ENCODE results near the gene MSMB.
"Not testable (repeated sequence)": the region's sequence is repeated elsewhere in the genome, so short reads cannot be mapped to it uniquely, and the experiment has no call there.

MSMB gene

DNA sequence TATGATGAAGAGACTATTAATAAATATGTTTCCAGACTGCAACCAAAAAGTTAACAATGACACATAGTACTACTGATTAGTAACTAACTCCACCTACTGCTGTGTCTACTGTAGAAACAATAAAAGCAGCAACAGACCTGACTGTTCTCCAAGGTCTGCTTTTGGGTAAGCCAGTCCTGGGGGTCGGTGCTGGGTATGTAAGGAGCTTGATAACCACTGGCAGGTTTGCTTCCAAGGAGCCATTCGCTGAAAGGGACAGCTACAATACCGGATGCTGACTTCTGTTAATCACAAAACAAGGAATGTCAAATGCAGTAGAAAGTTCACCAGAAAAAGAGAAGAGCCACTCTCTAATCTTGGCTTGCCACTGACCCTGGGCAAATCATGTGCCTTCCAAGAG lies 33.3 kb downstream of the MSMB start:
- DNase-seq (ENCODE audit: low spot score): no peak
- no peak for FAIRE-seq

DNA sequence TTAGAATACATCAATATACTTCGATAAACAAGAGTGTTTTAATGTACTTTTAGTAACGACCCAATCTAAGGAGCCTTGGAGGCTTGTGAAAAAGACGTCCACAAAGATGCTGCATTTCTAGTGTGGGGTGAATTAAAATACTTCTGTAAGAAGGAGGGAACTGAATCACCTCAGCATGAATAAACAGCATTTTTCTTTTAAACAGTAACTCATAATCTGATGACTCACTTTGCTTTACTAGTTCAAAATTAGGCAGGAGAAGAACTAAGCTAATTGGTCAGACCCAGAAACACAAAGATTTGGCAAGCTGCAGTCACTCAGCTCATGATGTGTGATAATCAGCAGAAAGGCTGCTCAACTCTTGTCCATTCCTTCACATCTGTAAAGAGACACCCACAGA lies 39.9 kb downstream of the MSMB start:
- DNase-seq (ENCODE audit: low spot score): peak; percentile 73
- FAIRE-seq: no peak

DNA sequence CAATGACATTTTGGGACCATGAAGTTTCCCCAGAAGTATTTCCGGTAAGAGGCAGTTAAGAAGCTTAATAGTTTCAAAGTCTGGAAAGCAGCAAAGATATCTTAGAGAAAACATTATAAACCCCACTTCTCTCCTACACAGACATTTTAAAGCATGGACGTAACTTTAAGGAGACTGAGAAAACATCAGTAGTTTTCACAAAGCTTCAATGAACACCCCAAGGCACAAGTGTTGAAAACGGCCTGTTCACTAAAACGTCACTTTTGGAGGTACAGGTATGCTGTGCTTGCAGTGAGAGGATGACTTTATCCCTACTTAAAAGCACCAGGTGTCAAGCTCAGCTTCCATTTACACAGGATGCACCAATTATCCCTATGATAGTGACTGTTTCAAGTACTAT lies 40.7 kb downstream of the MSMB start:
- DNase-seq (ENCODE audit: low spot score) (no peak), FAIRE-seq (no peak)

DNA sequence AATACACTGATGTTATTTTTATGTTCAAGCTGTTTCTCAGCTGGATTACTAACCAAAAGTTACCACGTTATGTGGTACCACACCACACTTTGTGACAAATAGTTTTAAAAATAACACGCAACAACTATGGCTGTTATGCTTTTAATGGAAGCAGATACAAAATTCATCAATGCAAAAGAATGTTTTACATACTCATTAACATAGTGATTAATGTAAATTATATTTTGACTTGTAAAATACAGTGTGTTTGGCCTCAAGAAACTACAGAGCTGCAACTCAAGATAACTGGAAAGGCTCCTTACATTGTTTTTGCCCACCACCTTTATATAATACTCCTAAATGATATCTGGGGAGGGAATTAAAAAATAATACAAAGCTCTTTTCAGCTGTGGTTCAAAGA lies 41.1 kb downstream of the MSMB start:
- DNase-seq (ENCODE audit: low spot score) (no peak), FAIRE-seq (no peak)

DNA sequence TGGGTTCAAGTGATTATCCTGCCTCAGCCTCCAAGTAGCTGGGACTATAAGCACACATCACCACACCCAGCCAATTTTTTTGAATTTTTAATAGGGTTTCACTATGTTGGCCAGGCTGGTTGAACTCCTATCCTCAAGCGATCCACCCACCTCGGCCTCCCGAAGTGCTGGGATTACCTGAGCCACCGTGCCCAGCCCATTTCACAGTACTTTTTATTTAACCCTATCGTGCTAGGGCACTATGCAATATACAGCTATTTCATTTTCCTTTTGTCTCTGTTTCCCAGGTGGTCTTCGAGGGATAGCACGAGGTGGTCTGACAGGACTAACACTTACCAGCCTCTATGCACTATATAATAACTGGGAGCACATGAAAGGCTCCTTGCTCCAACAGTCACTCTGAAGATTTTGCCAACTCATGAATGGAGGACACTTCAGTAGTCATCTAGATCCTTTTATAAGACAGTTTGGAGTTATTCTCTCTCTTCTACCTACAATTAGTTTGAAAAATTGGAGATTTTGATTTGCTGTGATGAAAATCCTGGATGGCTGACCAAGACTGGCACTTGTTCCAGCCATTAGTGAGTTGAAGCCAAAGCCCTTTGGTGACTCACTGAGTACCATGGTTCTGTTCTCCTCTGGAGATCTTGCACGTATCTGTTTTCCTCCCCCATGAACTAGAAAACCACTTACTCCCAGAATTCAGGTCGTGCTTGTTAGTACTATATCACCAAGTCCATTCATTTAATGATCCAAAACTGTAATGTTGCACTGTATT lies 43.0 kb downstream of the MSMB start:
- peak; percentile 33 for DNase-seq (ENCODE audit: low spot score)

DNA sequence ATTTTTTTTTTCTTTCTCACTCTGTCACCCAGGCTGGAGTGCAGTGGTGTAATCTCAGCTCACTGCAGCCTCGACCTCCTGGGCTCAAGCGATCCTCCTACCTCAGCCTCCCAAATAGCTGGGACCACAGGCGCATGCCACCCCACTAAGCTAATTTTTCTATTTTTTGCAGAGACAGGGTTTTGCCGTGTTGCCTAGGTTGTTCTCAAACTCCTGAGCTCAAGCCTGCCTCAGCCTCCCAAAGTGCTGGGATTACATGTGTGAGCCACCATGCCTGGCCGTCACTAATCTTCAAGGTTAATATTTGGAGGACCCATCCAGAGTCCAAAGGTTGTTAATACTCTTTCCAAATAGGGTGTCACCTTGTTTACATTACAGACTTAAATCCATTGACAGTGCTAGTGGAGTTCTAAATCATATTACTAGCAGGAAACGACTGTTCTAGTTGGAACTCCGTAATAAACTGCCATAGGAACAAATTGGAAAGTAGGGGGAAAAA lies 43.8 kb downstream of the MSMB start:
- DNase-seq (ENCODE audit: low spot score); FAIRE-seq: not testable (repeated sequence)

More for the DNA sequence above, 43.0 kb downstream of the MSMB start:
- no peak for FAIRE-seq

DNA sequence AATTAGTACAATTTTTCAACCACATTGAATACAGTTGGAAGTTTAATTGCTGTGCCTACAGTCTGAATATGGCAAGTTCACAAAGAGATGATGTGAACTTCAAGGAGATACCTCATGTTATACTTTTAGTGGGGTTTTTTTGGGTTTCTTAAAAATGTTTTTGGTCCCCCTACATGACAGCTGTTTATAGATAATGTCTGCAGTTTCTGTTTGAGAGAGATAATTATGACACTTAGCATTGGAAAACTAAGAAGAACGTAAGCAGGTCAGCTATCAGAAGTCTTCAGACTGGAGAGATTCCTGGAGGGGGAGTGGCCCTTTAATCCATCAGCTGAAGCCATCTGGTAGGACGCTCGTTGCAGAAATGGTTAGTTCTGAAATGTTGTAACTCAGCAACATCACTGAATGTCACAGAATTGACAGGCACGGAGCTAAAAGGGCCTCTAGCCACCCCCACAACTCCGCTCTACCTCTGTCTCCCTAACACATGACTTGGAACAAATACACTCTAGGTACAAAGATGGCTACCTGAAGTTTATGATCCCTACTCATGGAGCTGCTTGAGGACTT lies 44.8 kb downstream of the MSMB start:
- FAIRE-seq (no peak), DNase-seq (ENCODE audit: low spot score) (no peak)

DNA sequence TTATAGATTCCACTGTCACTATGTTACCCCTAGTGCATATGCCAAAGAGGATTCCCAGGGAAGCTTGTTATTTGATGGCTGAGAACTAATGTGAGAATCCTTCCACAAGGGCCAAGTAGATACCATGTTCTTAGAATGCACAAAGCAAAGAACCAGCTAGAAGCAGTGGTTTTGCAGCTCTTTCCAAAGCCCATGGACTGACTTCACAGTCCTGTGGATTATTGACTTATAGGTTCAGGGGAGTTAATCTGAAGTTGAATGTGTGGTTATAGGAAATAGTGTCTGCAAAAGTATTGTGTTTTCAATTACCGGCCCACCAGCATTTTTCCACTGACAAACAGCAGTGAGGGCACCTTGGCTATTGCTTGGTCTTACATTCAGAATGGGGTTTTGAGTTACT lies 45.5 kb downstream of the MSMB start:
- DNase-seq (ENCODE audit: low spot score) (no peak), FAIRE-seq (no peak)

DNA sequence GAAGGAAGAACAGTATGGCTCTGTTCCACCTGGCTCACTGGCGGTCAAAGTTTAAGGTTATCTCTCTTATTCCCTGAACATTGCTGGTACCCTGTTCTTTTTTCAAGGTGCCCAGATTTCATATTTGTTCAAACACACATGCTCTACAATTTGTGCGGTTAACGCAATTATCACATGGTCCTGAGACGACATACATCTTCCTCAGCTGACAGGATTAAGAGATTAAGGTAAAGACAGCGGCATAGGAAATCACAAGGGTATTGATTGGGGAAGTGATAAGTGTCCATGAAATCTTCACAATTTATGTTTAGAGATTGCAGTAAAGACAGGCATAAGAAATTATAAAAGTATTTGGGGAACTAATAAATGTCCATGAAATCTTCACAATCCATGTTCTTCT lies 46.1 kb downstream of the MSMB start:
- FAIRE-seq: not testable (repeated sequence)

DNA sequence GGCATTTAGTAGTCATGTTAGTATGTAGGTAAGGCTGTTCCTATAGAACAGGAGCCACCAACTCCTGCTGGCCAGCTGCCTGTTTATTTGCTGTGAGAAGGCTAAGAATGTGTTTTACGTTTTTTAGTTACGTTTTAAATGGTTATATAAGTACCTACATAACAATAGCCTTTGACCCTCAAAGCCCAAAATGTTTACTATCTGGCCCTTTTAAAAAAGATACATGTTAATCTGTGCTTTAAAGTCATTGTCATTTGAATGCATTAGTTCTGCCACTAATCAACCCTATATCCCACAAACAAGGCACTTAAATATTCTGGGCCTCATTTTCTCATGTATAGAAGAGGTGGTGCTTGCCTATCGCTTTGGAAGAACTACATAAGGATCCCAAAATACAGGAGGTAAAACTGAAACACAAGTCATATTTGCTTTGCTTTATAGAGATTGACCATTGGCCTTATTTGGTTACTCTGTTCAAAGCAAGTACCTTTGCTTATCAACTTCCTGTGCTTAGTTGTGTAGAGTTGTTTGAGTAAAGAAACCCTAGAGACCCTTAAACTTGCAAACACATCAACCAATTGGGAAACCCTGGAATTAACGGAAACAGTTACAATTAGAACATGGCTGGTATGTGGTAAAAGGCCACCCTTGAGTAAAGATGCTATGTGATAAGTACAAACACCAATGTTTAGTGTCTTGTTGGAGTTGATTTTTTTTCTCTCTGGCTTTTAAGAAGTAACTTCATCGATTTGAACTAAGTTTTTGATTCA lies 47.9 kb downstream of the MSMB start:
- DNase-seq (ENCODE audit: low spot score) (no peak), FAIRE-seq (no peak)

More for the DNA sequence above, 46.1 kb downstream of the MSMB start:
- not testable (repeated sequence) for DNase-seq (ENCODE audit: low spot score)

DNA sequence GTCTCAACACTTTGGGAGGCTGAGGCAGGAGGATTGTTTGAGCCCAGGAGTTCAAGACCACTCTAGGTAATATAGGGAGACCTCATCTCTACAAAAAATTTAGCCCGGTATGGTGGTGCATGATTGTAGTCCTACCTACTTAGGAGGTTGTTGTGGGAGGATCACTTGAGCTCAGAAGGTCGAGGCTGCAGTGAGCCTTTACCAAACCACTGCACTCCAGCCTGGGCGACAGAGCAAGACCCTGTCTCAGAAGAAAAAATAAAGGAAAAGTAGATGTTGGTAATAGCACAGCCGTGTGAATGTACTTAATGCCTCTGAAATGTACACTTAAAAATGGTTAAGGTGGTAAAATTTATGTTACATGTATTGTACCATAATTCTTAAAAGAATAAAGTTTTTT lies 48.5 kb downstream of the MSMB start:
- DNase-seq (ENCODE audit: low spot score) (no peak), FAIRE-seq (no peak)

DNA sequence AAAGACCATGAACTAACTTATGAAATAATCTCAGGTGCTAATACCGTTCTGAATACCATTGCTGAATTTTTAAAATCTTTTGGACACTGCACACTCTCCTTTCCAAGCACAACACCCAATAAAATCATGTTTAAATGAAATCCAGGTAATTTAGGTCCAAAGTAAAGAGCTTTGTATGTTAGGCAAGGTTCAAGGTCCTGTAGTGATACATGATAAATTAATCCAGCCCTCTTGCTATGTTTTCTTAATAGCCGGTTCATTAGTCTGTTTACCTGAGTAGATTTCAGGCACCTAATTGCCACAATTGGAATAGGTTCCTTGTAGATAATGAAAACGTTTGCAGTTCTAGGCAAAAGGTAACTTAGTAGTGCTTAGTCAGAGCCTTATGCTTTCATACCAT lies 60.5 kb downstream of the MSMB start:
- not testable (repeated sequence) for DNase-seq (ENCODE audit: low spot score); FAIRE-seq

DNA sequence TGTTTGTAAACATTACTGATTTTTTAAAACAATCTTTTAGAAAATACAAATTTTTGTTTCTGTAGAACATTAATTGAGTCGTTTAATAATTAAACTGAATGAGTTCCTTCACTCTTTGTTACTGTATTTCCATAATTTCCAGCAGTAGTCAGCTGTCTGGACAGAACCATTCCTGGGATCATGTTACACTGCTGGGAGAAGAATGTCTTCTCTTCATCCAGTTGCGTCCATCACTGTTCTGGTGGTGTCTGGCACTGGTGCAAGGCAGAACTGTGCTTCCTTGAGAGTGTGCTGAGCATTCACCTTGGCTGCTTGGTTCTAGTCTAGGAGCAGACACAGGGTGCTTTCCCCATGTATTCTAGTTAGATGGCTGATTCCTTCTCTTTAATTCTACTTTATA lies 61.6 kb downstream of the MSMB start:
- not testable (repeated sequence) for FAIRE-seq; DNase-seq (ENCODE audit: low spot score)

DNA sequence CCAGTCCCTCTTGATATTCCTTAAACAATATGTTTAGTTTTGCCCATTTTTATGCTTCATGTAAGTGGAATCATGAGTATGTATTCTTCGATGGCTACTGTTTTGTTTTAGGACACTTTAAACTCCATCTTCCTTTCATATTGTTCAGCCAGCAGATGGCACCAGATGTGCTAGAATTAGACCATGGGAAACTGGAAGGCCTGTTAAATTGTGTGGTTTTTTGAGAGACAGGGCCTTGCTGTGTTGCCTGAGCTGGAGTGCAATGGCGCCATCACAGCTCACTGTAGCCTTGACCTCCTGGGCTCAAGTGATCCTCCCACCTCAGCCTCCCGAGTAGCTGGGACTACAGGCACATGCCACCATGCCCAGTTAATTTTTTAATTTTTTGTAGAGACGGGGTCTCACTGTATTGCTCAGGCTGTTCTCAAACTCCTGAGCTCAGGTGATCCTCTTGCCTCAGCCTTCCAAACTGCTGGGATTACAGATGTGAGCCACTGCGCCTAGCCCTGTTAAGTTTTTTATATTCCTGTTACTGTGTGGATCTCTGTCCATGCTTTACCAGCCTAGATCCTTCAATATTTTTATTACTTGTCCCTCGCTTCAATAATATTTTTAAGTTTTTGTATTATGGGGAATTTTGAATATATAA lies 62.4 kb downstream of the MSMB start:
- not testable (repeated sequence) for FAIRE-seq
- peak; percentile 28 for DNase-seq (ENCODE audit: low spot score)
